ENCODE results near the gene CDC7.
"Not testable (repeated sequence)": the region's sequence is repeated elsewhere in the genome, so short reads cannot be mapped to it uniquely, and the experiment has no call there.

The CDC7 gene

GRCh38 chr1:91500756-91501522, at the start of gene CDC7:
CDC7 (plus strand) TSS chr1:91500851; CDS start chr1:91501717, 866 bp downstream.
- peak; percentile 94 for DNase-seq (ENCODE audit: low spot score)

GRCh38 chr1:91454136-91454535, 46.5 kb upstream of the CDC7 start:
- DNase-seq (ENCODE audit: low spot score): no peak

- DNase-seq (ENCODE audit: low spot score): no peak
These were observed 45.3 kb upstream of the CDC7 start for GRCh38 chr1:91455334-91455733.

- no peak for DNase-seq (ENCODE audit: low spot score)
These were observed 44.8 kb upstream of the CDC7 start for GRCh38 chr1:91455896-91456295.

- not testable (repeated sequence) for DNase-seq (ENCODE audit: low spot score)
These were observed 35.3 kb upstream of the CDC7 start for GRCh38 chr1:91465350-91465749.

GRCh38 chr1:91476533-91477217, 24.0 kb upstream of the CDC7 start:
- DNase-seq (ENCODE audit: low spot score): no peak

GRCh38 chr1:91487469-91487868, 13.2 kb upstream of the CDC7 start:
- no peak for DNase-seq (ENCODE audit: low spot score)

GRCh38 chr1:91490501-91490900, 10.2 kb upstream of the CDC7 start:
- DNase-seq (ENCODE audit: low spot score): no peak

GRCh38 chr1:91498035-91498434, 2.6 kb upstream of the CDC7 start:
- no peak for DNase-seq (ENCODE audit: low spot score)

- DNase-seq (ENCODE audit: low spot score): no peak
These were observed 2.0 kb upstream of the CDC7 start for GRCh38 chr1:91498498-91499245.

- no peak for DNase-seq (ENCODE audit: low spot score)
These were observed 1.3 kb upstream of the CDC7 start for GRCh38 chr1:91499346-91499745.

GRCh38 chr1:91499904-91500755, 521 bp upstream of the CDC7 start:
- no peak for DNase-seq (ENCODE audit: low spot score)

GRCh38 chr1:91501523-91501851, 836 bp downstream of the CDC7 start:
- no peak for DNase-seq (ENCODE audit: low spot score)

- no peak for DNase-seq (ENCODE audit: low spot score)
These were observed 1.5 kb downstream of the CDC7 start for GRCh38 chr1:91501971-91502671.

- no peak for DNase-seq (ENCODE audit: low spot score)
These were observed 2.1 kb downstream of the CDC7 start for GRCh38 chr1:91502672-91503184.

GRCh38 chr1:91503332-91503900, 2.8 kb downstream of the CDC7 start:
- no peak for DNase-seq (ENCODE audit: low spot score)

GRCh38 chr1:91503975-91504530, 3.4 kb downstream of the CDC7 start:
- DNase-seq (ENCODE audit: low spot score): no peak

- no peak for DNase-seq (ENCODE audit: low spot score)
These were observed 4.4 kb downstream of the CDC7 start for GRCh38 chr1:91505086-91505485.

- DNase-seq (ENCODE audit: low spot score): no peak
These were observed 5.4 kb downstream of the CDC7 start for GRCh38 chr1:91506071-91506470.

- no peak for DNase-seq (ENCODE audit: low spot score)
These were observed 6.7 kb downstream of the CDC7 start for GRCh38 chr1:91507328-91507727.

- no peak for DNase-seq (ENCODE audit: low spot score)
These were observed 10.1 kb downstream of the CDC7 start for GRCh38 chr1:91510754-91511153.

Measured in germinal center (tissue), 1 donor.